Activated CD4-positive, CD25-positive, alpha-beta regulatory T cell (primary cell): ENCODE data around the gene MARVELD2.
A peak's percentile ranks its signal among the peaks of the same experiment; 100 is the strongest.
"Not testable (repeated sequence)": the region's sequence is repeated elsewhere in the genome, so short reads cannot be mapped to it uniquely, and the experiment has no call there.

Source experiments
- DNase-seq, 4 experiments: peaks; one replicate each; lab custom pipeline; 2025; lab: John Stamatoyannopoulos, UW

Gene MARVELD2

GRCh38 chr5:69414885-69415583 lies at the start of gene MARVELD2:
Gene MARVELD2 (plus strand): TSS chr5:69415116. CDS start chr5:69419386, 4,270 bp downstream.
- peak in 3 of 4 experiments; percentile 3 to 19 (median 3) for DNase-seq

GRCh38 chr5:69367697-69368279 lies 47.1 kb upstream of the MARVELD2 start:
- no peak for DNase-seq

GRCh38 chr5:69368458-69369339 lies 46.2 kb upstream of the MARVELD2 start:
- DNase-seq = no peak

GRCh38 chr5:69369340-69370121 lies 45.4 kb upstream of the MARVELD2 start, which contains the start of the genes AK6, RAD17 and TAF9:
Gene AK6 (minus strand): TSS chr5:69369520. CDS start chr5:69369490, 30 bp downstream.
Gene RAD17 (plus strand): TSS chr5:69369818. CDS start chr5:69372209, 2,391 bp downstream.
Gene TAF9 (minus strand): TSS chr5:69369520. CDS start chr5:69365737, 3,783 bp downstream.
- peak; percentile 83 to 90 (median 88) for DNase-seq

GRCh38 chr5:69370335-69370734 lies 44.6 kb upstream of the MARVELD2 start:
- DNase-seq = not testable (repeated sequence)

GRCh38 chr5:69372394-69372793 lies 42.5 kb upstream of the MARVELD2 start:
- DNase-seq = no peak

- DNase-seq = no peak
Observed at GRCh38 chr5:69374911-69375446, 39.9 kb upstream of the MARVELD2 start.

GRCh38 chr5:69378376-69378775 lies 36.5 kb upstream of the MARVELD2 start:
- no peak for DNase-seq

- no peak for DNase-seq
Observed at GRCh38 chr5:69404659-69405330, 10.1 kb upstream of the MARVELD2 start.

- DNase-seq = no peak
Observed at GRCh38 chr5:69415584-69415958, 655 bp downstream of the MARVELD2 start.

GRCh38 chr5:69416180-69416579 lies 1.3 kb downstream of the MARVELD2 start:
- DNase-seq = no peak

- DNase-seq = no peak
Observed at GRCh38 chr5:69416699-69417098, 1.8 kb downstream of the MARVELD2 start.

GRCh38 chr5:69418554-69418953 lies 3.6 kb downstream of the MARVELD2 start:
- no peak for DNase-seq

GRCh38 chr5:69431424-69432303 lies 16.7 kb downstream of the MARVELD2 start:
- DNase-seq = no peak

- no peak for DNase-seq
Observed at GRCh38 chr5:69432412-69433206, 17.7 kb downstream of the MARVELD2 start.

- not testable (repeated sequence) for DNase-seq
Observed at GRCh38 chr5:69435276-69435884, 20.5 kb downstream of the MARVELD2 start.

- DNase-seq = no peak
Observed at GRCh38 chr5:69444127-69444754, 29.3 kb downstream of the MARVELD2 start.

- no peak for DNase-seq
Observed at GRCh38 chr5:69449511-69449910, 34.6 kb downstream of the MARVELD2 start.
